GM19395 (cell line): Measurements from ENCODE around the gene SPRR2D.
"Not testable (repeated sequence)": the region's sequence is repeated elsewhere in the genome, so short reads cannot be mapped to it uniquely, and the experiment has no call there.

Experiments used
- ATAC-seq: cut with Tn5 transposase; IDR thresholded peaks from one replicate; pipeline ENCODE4 v1.9.1; 2021; ENCODE audit warnings: mild to moderate bottlenecking, moderate library complexity; ENCODE audit not compliant: unreplicated experiment

Gene SPRR2D

DNA sequence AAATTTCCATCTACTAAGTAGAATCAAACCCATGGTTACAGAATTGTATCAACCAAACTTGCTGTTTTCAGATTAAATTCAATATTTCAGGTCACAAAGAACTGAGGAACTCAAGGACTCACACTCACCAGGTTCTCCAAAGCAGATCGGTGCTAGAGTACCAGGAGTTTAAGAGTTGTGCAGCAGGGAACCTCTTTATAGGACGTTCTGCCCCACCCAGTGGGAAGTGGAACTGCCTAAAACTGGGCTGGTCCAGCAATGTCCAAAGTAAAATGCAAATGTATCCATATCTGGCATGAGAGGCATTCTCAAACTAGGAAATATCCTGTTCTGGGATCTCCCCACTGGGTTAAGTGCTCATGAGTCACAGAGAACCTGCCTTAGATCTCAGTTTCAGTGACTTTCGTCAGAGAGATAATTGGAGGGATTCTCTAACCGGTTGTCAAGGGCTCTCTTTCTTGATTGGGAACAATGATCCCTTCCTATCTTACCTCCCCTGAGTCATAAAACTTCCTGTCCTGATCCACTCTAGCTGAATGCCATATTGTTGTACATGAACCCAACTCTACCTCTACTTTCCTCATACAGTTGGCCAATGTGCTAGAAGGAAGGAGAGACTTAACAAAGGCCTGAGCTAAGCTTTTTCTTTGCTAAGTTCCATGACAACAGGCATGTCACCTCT, at the start of gene SPRR2D:
Gene SPRR2D (minus strand): TSS at position 171 of the 682 bp plus-strand sequence. CDS start 774 bp downstream, outside the sequence.
- ATAC-seq, result no peak

GRCh38 chr1:153087652-153088051, 46.7 kb upstream of the SPRR2D start:
- no peak for ATAC-seq

- no peak for ATAC-seq
Measured at GRCh38 chr1:153081736-153082135, 40.8 kb upstream of the SPRR2D start.

- no peak for ATAC-seq
Measured at GRCh38 chr1:153072806-153073726, 32.1 kb upstream of the SPRR2D start.

GRCh38 chr1:153071511-153071910, 30.6 kb upstream of the SPRR2D start, which contains the start of gene SPRR2B:
Gene SPRR2B (minus strand): TSS chr1:153071611. CDS start chr1:153070839, 772 bp downstream.
- no peak for ATAC-seq

DNA sequence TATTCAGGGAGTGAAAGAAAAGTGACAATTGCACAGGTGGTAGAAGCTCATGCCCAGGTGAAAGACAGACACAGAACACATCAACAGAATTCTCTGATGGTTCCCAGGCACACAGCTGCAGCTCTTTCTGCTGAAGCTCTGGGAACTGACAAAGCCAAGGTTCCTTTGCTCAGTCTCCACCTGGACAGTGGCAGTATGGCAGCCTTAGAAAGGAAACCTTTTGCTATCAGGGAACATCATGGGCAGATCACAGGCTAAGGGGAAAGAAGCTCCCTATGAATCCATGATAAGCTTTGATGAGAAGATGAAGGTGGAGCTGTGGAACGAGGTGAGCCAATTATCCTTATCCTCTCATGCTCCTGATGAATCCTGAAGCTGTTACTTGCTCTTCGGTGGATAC, 29.3 kb upstream of the SPRR2D start:
- no peak for ATAC-seq

DNA sequence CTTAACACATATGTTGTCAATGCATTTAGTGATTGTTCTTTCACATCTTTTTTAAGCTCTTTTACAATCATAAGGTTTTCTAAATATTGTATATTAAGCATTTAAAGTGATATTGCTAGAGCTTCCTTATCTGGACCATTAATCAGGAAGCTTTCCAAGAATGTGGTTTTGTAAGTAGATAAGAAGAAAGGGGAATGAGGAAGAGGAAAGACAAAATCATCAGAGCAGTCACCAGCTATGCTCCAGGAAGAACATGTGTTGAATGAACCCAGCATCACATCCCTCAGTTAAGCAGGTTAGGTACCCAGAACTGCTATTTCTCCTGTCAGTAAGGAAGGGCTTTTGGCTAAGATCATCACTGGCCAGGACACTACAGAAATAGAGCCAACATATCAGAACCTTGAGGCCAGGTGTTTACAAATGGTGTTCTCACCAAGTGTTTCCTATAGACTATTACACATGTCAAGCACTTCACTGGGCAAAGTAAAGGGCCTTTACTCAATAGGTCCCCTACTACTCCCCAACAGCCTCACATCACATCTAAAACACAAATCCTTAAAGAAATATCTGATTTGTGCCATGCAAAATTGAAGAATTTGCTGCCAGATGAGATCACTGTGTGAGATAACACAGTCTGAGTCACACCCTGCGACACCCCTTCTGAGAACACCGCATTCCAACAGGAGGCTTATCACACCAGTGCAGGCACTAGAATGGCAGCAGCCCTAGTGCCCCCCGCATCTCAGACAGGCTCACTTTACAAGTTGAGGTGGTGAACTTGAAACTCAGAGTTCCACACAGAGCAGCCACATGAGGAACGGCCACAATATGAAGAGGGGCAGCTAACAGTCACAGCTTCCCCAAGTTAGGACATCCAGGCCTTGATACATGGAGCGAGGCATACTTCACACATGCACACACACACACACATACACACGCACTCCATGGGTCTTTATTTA, 18.2 kb upstream of the SPRR2D start:
- ATAC-seq, result no peak

DNA sequence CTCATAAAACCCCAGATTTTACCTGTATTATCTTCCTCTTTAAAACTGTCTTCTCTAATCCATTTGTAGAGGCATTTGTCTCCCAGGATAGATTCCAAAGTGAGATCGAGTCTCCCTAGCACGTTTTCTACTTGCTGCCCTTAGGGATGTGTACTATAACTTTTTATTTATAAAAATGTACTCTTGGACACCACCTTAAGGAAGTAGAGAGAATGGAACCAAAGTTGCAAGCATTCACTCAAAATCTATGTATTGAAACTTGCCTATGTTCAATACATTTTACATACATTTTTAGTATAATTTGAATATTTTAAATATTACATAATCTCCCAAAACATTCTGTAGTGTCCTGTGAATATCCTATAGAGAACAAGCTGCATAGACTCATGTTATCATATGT, 17.2 kb upstream of the SPRR2D start:
- ATAC-seq, result no peak

DNA sequence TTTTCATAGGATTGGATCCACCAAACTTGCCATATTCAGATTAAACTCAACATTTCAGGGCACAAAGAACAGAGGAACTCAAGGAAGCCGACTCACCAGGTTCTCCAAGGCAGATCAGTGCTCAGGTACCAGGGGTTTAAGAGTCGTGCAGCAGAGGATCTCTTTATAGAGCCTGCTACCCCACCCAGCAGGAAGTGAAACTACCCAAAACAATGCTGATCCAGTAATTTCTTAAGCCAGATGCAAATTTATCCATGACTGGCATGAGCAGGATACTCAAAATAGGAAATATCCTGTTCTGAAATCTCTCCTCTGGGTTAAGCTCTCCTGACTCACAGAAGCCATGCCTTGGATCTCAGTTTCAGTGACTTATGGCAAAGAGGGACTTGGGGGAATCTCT, 16.5 kb upstream of the SPRR2D start, which contains the start of gene SPRR2A:
Gene SPRR2A (minus strand): TSS at position 138 of the 400 bp plus-strand sequence. CDS start 777 bp downstream, outside the sequence.
- ATAC-seq, result no peak

DNA sequence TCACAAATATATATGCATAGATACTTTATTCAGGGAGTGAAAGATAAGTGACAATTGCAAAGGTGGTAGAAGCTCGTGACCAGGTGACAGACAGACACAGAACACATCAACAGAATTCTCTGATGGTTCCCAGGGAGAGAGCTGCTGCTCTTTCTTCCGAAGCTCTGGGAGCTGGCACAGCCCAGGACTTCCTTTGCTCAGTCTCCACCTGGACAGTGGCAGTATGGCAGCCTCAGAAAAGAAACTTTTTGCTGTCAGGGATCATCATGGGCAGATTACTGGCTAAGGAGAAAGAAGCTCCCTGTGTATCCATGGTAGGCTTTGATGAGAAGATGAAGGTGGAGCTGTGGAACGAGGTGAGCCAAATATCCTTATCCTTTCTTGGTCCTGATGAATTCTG, 15.2 kb upstream of the SPRR2D start:
- ATAC-seq, result not testable (repeated sequence)

DNA sequence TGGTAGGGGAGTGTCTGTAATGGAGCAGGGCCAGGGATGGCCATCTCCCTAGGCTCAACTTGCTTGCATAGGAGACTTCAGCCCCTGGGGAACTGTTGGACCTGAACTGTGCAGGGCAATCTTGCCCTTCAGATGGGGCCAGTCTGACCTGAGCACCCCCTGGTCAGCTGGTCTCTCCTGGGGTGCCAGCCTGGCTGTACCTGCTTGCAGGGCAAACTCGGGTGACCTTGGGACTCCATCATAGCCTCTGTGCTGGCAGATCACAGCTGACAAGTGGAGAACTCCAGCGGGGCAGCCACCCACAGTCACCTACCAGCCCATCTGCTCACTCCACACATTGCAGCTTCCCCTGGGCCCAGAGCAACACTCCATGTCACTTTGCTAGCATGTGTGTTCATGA, 8.3 kb upstream of the SPRR2D start:
- ATAC-seq, result no peak

DNA sequence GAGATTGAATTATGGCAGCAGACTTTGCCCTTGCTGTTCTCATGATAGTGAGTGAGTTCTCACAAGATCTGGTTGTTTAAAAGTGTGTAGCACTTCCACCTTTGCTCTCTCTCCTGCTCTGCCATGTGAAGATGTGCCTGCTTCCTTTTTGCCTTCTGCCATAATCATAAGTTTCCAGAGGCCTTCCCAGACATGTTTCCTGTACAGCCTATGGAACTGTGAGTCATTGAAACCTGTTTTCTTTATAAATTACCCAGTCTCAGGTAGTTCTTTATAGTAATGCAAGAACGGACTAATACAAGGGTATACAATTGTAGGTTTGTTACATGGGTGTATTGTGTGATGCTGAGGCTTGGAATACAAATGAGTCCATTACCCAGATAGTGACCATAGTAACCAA, 5.7 kb downstream of the SPRR2D start:
- ATAC-seq, result no peak

- ATAC-seq, result no peak
Measured at GRCh38 chr1:153032677-153033308, 8.1 kb downstream of the SPRR2D start.

GRCh38 chr1:153032073-153032472, 8.8 kb downstream of the SPRR2D start:
- ATAC-seq, result no peak

GRCh38 chr1:153030895-153031294, 10.0 kb downstream of the SPRR2D start, which contains the start of gene SPRR1B:
Gene SPRR1B (plus strand): TSS chr1:153031203. CDS start chr1:153032346, 1,143 bp downstream.
- ATAC-seq, result no peak

DNA sequence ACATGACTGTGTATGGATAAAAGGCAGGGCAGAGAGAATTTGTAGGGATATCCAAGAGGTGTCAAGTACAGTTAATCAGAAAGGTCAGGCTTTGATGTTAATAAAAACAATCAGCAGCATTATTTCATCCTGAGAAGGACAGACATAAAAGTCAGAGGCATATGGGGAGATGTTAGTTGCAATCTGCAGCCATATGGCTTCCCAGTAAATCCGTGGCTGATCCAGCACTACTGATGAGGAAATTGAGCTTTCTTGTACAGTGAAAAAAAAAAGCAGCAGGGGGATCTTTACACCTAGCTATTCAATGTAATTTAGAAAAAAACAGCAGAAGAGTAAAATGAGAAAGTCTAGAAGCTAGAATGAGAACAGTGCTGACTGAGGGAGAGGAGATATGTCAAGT, 12.2 kb downstream of the SPRR2D start:
- no peak for ATAC-seq

- no peak for ATAC-seq
Measured at GRCh38 chr1:153025797-153026196, 15.1 kb downstream of the SPRR2D start.

GRCh38 chr1:153024413-153024812, 16.5 kb downstream of the SPRR2D start:
- ATAC-seq, result no peak

GRCh38 chr1:153023109-153023508, 17.8 kb downstream of the SPRR2D start:
- no peak for ATAC-seq

DNA sequence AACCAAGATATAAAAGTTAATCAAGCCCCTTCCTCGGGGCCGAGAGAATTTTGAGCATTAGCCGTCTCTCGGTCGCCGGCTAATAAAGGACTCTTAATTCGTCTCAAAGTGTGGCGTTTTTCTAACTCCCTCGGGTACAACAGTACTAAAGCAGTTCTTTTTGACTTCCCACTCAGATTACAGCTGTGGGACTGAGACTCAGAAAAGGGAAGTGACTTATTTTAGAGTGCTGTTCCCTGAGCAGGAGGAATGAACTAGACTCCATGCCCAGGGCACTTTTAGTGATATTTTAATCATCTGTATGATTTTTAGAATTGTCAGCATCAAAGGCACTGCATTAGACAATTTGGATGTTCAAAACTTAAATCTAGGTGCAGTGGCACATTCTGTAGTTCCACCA, 18.6 kb downstream of the SPRR2D start:
- ATAC-seq, result not testable (repeated sequence)
